GM18909 (cell line): ENCODE measurements around the gene FAM3A.
"Not testable (repeated sequence)": the region's sequence is repeated elsewhere in the genome, so short reads cannot be mapped to it uniquely, and the experiment has no call there.

ENCODE experiments used
- ATAC-seq: cut with Tn5 transposase; IDR thresholded peaks from one replicate; pipeline ENCODE4 v1.9.1; 2021; ENCODE audit warnings: mild to moderate bottlenecking; ENCODE audit not compliant: unreplicated experiment, poor library complexity

Gene FAM3A, protein sequence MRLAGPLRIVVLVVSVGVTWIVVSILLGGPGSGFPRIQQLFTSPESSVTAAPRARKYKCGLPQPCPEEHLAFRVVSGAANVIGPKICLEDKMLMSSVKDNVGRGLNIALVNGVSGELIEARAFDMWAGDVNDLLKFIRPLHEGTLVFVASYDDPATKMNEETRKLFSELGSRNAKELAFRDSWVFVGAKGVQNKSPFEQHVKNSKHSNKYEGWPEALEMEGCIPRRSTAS

DNA sequence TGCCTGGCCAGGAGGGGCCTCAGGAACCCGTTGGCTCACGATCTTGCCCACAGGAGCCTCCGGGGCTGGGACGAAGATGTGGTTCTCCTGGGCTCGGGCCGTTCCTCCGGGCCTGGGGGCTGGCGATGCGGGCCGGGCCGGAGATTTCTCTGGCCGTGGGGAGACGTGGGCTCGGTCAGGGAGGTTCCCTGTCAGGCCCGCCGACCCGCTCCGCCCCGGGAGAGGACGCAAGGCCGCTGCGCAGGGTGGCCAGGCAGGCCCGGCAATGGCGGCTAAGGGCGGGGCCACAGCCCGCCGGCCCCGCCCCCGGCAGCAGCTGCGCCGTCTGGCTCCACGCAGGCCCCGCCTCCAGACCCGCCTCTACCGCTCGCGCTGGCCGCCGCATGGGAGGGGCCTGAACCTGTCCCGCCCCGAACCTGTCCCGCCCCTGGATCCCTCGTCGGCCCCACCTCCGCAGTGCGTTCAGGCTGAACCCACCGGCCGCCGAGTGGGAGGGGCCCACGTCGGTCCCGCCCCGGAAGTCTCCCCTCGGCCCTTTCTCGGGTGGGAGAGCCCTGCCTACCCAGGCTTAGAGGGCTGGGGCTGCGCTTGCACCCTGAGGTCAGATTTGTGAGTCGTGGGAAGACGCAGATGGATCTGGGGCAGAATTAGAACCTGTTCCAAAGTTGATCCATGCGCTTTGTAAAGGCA, at the start of gene FAM3A:
Gene FAM3A, minus strand, starts transcription at position 267 of the 690 bp plus-strand sequence. CDS start 460 bp downstream, outside the sequence.
- ATAC-seq = peak; percentile 87

DNA sequence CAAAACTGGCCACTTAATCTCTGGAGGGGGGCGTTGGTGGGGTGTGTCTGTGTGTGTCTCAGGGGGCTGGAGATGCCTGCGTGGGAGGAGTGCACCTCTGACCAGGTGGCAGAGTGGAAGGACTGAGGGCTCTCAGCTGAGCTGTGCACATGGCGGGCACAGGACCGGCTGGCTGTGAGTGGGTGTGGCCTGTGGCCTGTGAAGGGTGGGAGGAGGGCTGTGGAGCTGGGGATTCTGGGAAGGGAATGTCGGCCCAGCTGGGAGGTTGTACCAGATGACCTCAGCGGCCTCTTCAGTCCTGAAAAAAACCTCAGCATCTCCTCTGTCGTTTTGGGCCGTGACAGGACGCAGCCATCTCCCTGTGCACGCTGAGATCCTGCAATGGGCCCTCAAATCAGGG, 46.3 kb upstream of the FAM3A start:
- not testable (repeated sequence) for ATAC-seq

DNA sequence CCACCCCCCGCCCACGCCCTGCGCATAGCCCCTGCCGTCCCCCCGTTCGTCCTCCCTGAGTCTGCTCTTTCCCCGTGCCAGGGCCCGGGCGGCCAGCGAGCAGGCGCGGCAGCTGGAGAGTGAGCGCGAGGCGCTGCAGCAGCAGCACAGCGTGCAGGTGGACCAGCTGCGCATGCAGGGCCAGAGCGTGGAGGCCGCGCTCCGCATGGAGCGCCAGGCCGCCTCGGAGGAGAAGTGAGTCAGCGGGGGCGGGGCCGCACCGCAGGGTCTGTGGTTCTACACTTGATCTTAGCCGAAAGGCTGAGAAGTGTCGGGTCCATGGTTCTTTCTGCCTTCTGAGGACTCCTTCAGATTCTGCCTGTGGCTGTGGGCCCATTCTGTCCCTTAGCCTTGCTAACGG, 44.3 kb upstream of the FAM3A start:
- not testable (repeated sequence) for ATAC-seq

DNA sequence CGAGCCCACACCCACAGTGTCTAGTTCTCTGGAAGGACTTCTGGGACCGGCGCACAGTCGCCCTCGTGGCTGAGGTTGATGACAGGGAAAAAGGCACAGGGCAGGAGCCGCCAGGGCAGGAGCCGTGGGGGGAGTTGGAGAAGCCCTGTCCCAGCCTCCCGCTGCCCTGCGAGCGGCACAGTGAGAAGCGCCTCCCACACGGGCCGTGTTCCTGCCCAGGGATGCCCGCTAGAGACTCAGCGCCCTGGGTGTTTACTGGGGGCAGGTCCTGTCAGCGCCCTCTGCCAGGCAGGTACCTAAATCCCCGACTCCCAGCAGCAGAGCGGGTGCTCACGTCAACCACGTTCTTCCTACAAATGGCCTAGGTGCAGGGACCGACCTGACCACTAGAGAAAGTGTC, 42.9 kb upstream of the FAM3A start:
- ATAC-seq = not testable (repeated sequence)

DNA sequence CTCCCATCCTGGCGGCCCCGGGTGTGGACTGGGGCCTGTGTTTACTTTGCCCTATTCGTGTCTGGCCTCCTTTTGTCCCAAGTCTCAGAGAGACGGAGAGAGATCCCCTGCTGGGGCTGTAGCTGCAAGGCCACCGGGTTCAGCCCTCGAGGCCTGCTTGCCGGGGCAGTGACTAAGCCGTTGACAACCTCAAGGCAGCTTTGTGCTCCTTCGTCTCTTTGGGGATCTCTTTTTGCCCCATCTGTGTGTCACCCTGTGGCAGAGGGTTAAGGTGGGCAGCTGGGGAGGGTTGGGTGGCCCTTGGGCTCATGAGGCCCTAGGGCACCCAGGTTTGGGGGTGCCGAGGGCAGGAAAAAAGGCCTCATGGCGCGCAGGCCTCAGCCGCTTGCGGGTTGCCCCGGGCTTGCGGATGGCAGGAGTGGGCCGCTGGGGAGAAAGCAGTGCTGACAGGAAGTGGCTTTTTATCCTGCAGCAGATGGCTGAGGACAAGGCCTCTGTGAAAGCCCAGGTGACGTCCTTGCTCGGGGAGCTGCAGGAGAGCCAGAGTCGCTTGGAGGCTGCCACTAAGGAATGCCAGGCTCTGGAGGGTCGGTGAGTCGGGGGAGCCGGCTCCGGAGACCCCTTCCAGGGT, 42.1 kb upstream of the FAM3A start:
- not testable (repeated sequence) for ATAC-seq

DNA sequence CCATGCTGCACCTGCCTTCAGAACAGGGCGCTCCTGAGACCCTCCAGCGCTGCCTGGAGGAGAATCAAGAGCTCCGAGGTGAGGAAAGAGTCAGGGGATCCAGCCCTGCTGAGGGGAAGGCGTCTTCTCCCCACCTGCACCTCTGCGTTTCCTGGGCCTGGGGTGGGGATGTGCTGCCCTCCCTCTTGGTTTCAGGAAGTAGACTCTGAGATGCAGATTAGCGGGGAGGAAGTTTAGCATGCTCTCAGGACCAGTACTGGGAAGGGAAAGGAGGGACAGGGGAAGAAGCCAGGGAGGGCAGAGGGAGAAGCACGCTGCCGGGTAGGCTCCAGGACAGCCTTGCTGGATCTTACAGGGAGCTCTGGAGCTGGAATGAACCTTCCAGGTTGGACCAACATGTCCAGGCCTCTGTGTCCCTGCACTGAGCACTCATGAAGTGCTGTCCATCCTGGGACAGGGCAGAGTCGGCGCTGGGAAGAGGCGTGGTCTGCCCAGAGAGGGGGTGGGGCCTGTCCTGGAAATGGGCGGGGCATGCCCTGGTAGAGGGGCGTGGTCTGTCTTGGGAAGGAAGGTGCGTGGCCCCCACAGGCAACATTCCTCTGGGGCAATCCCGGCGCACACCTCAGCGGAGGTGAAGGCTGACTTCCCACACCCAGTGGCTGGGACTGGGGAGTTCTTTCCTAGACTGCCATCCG, 36.2 kb upstream of the FAM3A start:
- ATAC-seq = not testable (repeated sequence)

DNA sequence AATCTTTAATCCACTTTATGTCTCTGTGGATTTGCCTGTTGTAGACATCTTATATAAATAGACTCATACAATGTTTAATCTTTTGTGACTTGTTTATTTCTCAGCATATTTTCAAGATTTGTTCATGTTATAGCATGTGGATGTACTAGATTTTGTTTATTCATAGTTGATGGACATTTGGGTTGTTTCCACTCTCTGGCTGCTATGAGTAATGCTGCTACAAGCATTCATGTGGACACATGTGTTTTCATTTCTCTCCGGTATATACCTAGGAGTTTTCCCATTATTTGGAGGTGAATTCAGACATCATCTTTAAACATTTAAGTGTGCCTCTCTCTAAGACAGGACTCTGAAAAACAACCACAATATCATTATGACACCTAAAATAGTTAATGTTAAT, 33.7 kb upstream of the FAM3A start:
- ATAC-seq = no peak

DNA sequence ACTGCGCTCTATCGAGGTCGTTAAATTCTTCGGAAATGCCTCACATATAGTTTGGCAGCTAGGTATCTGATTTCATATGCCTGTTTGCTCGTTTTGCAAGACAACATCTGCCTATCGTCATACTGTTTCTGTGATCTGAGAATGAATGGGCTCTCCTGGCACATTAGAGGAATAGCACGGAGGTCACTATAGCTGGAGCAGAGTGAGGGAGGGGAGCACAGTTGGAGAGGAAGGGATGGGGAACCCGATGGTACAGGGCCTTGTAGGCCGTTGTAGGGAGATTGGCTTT, 31.9 kb upstream of the FAM3A start:
- ATAC-seq = no peak

DNA sequence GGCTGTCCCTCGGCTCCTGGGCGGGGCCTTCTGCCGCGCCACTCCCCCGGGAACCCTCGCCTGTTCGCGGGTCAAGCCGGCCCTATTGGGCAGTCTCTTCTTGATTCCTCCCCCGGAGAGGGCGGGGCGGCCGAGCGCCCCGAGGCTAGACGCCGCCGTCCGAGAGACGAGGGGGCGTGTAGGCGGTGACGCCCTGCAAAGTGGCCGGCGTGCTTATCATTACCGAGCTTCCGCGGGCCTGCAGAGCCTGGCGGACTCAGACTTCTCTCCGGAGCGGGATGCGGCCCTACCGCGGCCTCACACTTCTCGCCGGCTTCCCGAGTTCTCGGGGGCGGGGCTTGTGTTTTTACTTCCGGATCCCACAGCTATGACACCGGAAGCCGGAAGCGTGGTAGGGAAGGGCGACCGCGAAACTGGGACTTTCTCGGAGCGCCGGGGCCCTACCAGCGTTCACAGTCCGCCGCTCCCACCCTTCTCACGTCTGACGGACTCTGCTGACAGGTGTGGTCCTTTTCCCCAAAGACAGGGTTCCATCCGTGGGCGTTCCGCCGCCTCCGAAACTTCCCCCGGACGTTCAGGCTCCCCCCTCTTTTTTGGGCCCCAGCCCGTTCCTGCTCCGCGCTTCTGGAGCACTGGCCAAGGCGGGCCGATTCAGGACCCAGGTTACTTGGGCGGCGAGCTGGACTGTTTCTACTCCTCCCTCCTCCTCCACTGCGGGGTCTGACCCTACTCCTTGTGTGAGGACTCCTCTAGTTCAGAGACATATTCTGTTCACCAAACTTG, 31.4 kb upstream of the FAM3A start, which contains the start of gene IKBKG:
Gene IKBKG, plus strand, starts transcription at position 376 of the 783 bp plus-strand sequence. CDS start 4,383 bp downstream, outside the sequence.
- peak; percentile 80 for ATAC-seq

DNA sequence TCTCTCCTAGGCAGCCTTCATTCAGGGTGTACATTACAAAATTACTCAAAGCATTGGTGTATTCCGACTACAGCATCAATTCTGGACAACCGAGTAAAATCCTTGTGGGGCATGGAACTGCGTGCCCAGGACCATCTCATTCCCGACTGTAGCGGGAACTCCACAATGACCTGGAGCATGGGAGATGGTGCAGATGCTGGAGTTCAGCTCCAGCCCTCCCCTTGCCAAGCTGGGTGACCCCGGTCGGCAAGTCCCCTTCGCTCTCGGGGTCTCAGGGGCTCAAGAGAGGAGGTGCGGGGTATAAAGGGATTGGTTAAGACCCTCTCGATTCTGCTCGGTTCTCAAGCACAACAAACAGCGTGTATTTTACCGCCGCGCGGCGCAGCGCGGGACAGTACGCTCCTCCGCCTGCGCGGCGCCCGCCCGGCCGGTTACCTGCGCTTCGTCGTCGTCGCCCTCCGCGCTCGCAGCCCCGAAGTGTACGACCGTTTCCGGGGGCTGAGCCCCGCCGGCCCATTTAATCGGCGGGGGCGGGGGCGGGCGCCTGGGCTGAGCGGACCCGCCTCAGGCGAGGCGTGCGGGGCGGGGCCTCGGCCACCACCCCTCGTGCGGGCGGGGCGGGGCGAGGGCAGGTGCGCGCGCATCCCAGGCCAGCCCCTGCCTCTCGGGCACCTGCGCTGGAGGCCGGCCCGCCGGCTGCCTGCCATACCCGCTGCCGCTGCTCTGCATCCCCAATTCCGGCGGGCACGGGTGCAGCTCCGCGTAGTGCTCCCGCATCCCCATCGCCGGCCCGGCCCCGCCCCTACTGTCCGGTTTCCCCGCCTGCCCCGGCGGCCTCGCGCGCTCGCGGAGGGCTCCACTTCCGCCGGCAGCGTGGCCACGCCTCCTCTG, 30.6 kb upstream of the FAM3A start, which contains the start of gene G6PD:
Gene G6PD, minus strand, starts transcription at position 493 of the 891 bp plus-strand sequence. CDS start 691 bp downstream, outside the sequence.
- peak; percentile 63 for ATAC-seq

DNA sequence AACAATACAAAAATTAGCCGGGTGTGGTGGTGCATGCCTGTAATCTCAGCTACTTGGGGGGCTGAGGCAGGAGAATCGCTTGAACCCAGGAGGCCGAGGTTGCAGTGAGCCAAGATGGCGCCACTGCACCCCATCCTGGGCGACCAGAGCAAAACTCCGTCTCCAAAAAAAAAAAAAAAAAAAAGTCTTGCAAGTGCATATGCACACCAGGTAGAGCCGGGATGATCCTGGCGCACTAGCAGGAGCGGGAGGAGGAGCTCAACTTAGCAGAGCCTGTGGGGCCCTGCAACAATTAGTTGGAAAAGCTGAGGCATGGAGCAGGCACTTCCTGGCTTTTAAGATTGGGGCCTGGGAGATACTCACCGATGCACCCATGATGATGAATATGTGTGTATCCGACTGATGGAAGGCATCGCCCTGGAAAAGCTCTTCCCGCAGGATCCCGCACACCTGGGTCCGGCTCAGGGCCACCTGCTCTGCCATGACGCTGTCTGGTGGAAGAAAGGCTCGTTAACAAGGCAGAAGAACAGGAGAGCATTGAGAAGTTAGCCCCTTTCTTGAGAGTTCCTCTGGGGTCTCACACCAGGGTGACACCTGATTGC, 29.7 kb upstream of the FAM3A start:
- ATAC-seq = no peak

DNA sequence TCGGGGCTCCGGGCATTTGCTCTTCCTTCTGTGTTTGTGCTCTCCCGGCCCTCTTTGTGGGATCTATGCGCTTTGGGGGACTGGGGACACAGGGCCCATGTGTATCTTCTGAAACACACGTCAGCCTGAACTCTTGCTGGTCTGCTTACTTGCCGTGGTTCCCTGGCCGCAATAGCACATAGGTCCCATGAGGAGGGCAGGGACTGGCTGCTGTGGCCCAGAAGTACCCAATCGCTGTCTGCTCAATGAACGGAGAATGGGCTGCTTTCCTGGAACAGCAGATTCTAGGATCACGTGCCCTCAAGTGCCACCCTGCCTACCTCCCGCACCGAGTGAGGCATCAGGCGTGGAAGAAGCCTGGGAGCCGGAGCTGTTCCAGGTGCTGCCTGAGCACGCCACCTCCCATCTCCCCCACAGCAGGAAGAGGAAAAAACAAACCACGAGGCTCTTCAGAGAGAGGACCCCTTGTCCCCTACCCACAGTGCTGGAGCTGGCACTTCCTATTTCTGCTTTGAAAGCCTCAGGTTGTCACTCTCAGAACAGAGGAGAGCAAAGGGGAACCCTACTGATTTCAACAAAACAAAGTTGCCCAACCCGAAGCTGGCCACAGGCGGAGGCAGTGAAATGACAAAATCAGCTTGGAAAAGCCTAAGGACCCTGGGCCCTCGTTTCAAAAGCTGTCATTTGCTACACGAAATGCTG, 26.8 kb upstream of the FAM3A start:
- no peak for ATAC-seq

DNA sequence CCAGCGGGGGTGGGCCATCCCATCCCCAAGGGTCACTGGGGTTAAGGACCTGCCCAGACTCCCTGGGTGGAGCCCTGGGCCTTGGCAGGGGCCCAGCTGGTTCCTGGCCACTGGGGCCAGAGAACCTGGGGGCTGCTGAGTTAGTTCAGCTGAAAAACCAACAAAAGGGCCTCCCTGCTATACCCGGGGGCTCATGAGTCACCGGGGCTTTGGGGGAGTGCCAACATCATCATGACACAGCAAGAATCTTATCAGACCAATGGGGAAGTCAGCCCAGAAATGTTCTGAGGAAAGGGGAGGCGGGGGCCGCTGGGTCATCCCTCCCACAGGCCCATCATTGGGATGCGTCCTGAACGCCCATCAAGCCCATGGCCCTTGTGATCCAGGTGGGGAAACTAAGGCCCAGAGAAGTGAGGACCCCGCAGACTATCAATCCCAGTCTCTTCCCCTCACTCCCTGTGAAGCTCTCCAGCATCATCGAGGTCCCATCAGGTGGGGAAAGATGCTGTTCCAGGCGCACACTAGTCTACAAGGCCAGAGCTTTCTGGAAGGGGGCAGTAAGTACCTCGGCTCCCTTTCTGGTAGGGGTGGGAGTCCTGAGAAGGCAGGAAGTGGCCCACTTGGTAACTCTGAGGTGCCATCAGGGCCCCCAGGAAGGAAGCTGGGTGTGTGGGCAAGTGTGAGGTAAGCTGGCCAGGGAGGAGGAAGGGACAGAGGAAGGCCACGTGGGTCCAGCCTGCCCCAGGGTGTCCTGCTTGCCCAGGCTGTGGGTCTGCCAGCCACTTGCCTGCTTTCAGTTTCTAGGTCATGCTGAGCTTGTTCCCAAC, 26.1 kb upstream of the FAM3A start:
- no peak for ATAC-seq

DNA sequence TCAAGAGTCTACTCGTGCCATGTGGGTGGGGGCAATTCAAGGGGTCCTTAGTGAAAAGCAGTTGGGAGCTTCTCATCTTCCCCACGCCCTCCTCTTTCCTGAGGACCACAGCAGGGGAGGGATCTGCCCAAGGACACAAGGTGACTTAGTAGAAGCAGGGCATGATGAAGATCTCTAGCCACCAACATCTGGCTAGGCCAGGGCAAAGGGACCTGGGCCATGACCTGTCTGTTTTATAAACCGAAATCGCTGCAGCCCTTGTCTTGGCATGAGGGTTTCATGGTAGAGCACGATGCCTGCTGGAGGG, 25.5 kb upstream of the FAM3A start:
- ATAC-seq = no peak

DNA sequence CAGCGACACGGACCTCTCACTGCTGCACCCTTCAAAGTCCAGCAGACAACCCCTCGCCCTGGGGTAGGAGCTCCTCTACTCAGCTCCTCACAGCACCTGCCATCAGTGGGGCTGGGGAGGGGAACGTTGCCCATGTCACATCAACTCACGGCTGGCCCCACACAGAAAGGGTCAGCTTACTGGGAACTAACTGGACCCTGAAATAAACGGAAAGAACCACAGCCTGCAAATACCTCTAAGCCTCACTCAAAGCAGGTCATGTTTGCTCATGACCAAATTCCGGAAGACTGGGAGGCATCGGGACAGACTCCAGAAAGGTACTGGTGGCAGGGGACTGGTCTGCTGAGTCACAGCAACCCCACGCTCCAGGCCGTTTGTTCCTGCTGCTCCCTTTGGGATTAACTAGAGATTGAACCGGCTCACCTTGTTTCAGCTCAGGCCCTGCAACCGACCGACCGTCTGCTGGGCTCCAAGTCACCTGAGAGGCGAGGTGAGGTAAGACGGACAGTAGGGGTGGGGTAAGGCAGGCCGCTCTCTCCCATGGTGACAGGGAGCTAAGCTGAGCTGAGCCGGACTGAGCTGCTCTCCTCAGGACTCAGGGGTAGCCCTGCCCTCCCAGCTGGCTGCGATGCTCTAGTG, 25.0 kb upstream of the FAM3A start:
- ATAC-seq = no peak

DNA sequence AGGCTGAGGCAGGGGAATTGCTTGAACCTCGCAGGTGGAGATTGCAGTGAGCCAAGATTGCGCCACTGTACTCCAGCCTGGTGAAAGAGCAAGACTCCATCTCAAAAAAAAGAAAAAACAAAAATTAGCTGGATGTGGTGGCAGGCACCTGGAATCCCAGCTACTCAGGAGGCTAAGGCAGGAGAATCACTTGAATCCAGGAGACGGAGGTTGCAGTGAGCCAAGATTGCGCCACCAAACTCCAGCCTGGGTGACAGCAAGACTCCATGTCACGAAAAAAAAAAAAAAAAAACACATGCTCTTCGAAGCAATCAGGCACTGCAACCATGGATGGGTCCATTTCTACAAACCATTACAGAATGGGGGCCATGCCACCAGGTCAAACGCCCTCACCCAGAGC, 24.3 kb upstream of the FAM3A start:
- not testable (repeated sequence) for ATAC-seq

DNA sequence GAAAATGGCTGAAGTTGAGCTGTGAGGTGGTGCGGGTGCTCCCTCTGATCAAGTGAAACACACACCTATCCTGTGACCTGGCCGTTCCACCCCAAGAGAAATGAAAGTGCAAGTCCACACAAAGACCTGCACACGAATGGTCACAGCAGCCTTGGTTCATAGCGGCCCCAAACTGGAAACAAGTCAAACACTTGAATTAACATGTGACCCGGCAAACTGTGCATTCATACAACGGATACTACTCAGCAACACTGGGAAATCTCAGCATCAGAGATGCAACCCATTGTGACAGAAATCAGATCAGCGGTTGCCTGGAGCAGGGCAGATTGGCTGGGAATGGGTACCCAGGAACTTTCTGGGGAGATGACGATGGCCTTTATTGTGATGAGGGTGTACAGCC, 23.0 kb upstream of the FAM3A start:
- no peak for ATAC-seq
